Prostate gland (tissue), 2 donors: ENCODE results near the gene LRRC8B. TPM values are rescaled to one million over a fixed set of nuclear protein-coding genes. Genes with fewer than 3 reads are reported as not detected.

Experiments
- DNase-seq: peaks from one replicate; pipeline ENCODE4 v3.0.0-alpha.2; 2019; ENCODE audit warnings: low spot score
- H3K27ac ChIP-seq, 2 donors: fragments of 200-600 bp; sonication (generic); 2 replicates each; pipeline ENCODE4 v1.5.1; 2017 to 2019
- H3K27me3 ChIP-seq: fragments of 200-600 bp; sonication (generic); replicated peaks from 2 replicates; pipeline ENCODE4 v1.5.1; 2019; ENCODE audit not compliant: insufficient read depth
- H3K36me3 ChIP-seq, 2 donors: fragments of 200-600 bp; sonication (generic); 1 replicate in 1 of 2; 2 replicates in 1 of 2; pipeline versions ENCODE4 v1.5.1 to v1.8.1; 2017 to 2019
- H3K4me1 ChIP-seq: fragments of 200-600 bp; sonication (generic); replicated peaks from 2 replicates; pipeline ENCODE4 v1.5.1; 2019
- H3K4me3 ChIP-seq, 2 donors: fragments of 200-600 bp; sonication (generic); 2 replicates each; pipeline ENCODE4 v1.5.1; 2017 to 2019
- H3K9me3 ChIP-seq: fragments of 200-600 bp; sonication (generic); 2 replicates; pipeline ENCODE4 v1.5.1; 2017
- POLR2A ChIP-seq: fragments of 450-650 bp; IDR thresholded peaks from one replicate; pipeline ENCODE4 v1.6.1; 2016; ENCODE audit warnings: antibody characterized with exemption, mild to moderate bottlenecking
- POLR2AphosphoS5 ChIP-seq: sonication (generic); formaldehyde crosslinking; IDR thresholded peaks from one replicate; pipeline ENCODE4 v1.6.1; 2017; ENCODE audit warnings: antibody characterized with exemption
- WGBS: methylation state at CpG from one replicate; pipeline ENCODE4 v1.1.5; 2018; 5-methylcytosine and 5-hydroxymethylcytosine counted together
- intact Hi-C: fragments of 100-400 bp; cut with DNase I; formaldehyde crosslinking; loops from one replicate; pipeline ENCODE4 v1.14.2; 2022
- total RNA-seq, 2 donors: library from RNA; depleted of rRNA; stranded (reverse); fragments of >200 nt; gene quantifications; one replicate each; pipeline ENCODE4 v1.1.0, GENCODE V29; 2016
- TF ChIP-seq, protein P1 (sequence below), 4 experiments: fragments of 200-600 bp in 2 of 4; fragments of 450-650 bp in 2 of 4; sonication (generic) in 2 of 4; IDR thresholded peaks; 1 replicate in 3 of 4; 2 replicates in 1 of 4; pipeline ENCODE4 v1.5.1; 2016 to 2019; ENCODE audit warnings: antibody characterized with exemption in 4 of 4, mild to moderate bottlenecking in 2 of 4, moderate library complexity in 2 of 4

The LRRC8B gene
- total RNA-seq, 2 donors from 2014 or later: 13.9 to 25.6 TPM

DNA sequence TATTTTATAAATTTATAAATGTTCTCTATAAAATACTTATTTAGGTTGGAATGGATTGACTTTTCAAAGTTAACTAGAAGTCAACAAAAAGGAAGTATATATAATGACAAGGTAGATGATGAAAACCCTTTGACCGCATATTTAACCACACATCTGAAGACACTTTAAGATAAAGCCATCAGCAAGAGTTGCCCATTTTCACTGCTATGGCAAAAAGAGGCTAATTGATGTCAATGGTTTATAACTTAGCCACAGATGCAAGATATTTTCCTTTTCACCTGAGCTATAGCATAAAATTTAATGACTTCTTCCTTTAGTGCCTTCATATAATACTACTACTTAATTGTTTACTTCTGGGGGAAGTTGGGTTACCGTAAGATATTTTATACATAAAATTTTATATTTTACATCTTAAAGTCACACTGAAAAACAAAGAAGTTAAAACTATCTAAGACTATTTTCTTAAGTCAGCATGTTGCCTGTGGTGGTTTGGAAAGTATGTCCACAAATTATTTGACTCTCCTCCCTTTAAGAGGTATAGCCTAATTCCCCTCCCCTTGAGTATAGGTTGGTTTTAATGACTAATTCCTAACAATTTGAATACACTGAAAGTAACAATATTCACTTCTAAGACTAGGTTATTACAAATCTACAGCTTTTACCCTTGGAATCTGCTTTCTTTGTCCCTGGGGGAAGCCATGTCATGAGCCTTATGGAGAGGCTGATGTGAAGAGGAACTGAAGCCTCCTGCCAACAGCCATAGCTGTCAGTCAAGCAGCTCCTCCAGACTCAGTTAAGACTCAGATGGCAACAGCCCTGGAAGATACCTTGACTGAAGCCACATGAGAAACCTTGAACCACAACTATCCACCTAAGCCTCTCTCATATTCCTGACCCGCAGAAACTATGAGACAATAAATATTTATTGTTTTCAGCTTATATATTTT is 40.3 kb upstream of the LRRC8B start:
- TF ChIP-seq POLR2A: no peak
- no peak for TF ChIP-seq POLR2AphosphoS5
- TF ChIP-seq, protein P1, sequence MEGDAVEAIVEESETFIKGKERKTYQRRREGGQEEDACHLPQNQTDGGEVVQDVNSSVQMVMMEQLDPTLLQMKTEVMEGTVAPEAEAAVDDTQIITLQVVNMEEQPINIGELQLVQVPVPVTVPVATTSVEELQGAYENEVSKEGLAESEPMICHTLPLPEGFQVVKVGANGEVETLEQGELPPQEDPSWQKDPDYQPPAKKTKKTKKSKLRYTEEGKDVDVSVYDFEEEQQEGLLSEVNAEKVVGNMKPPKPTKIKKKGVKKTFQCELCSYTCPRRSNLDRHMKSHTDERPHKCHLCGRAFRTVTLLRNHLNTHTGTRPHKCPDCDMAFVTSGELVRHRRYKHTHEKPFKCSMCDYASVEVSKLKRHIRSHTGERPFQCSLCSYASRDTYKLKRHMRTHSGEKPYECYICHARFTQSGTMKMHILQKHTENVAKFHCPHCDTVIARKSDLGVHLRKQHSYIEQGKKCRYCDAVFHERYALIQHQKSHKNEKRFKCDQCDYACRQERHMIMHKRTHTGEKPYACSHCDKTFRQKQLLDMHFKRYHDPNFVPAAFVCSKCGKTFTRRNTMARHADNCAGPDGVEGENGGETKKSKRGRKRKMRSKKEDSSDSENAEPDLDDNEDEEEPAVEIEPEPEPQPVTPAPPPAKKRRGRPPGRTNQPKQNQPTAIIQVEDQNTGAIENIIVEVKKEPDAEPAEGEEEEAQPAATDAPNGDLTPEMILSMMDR (IDR thresholded peaks at IDR 0.05): no peak
- H3K4me1 ChIP-seq: no peaks in the 10 kb centered on the region
- DNase-seq: no peak
- no peaks in the 10 kb centered on the region for H3K9me3 ChIP-seq
- H3K36me3 ChIP-seq: no peaks in the 10 kb centered on the region
- 43% methylated on average over 3 of the region's 3 CpGs for WGBS
- H3K4me3 ChIP-seq: no peak overlapping the region
- no peak overlapping the region for H3K27ac ChIP-seq
- no peaks in the 10 kb centered on the region for H3K27me3 ChIP-seq
- intact Hi-C loops: loop anchor here (5.0 kb wide), 1 partner anchor 278 kb away; no protein-coding TSS in a partner anchor

DNA sequence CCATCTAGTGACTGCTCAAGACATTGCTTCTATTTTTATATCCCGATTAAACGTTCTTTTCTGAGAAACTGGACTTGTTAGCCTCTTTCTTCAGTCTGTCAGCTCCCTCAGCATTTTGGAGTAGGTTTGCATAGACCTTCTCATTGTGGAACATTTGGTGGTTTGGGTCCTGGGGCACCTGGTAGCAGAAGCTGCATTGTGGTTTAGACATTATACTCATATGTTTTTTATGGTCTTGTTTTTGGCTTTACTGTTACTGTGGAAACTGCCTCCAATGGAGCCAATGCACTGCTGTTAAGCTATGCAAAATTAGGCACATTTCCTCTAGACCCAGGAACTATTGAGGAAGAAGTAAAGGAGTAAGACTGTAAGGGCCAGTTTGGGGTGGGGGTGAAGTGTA is 36.7 kb upstream of the LRRC8B start:
- no peak for DNase-seq
- no peaks in the 10 kb centered on the region for H3K9me3 ChIP-seq
- H3K27ac ChIP-seq: no peak overlapping the region
- no peaks in the 10 kb centered on the region for H3K27me3 ChIP-seq
- WGBS: 78% methylated on average over 2 of the region's 2 CpGs
- no peaks in the 10 kb centered on the region for H3K36me3 ChIP-seq
- no peak overlapping the region for H3K4me3 ChIP-seq
- intact Hi-C loops: no loop called here
- TF ChIP-seq POLR2AphosphoS5: no peak
- TF ChIP-seq, protein P1 (IDR thresholded peaks at IDR 0.05): no peak
- no peak for TF ChIP-seq POLR2A
- no peaks in the 10 kb centered on the region for H3K4me1 ChIP-seq

DNA sequence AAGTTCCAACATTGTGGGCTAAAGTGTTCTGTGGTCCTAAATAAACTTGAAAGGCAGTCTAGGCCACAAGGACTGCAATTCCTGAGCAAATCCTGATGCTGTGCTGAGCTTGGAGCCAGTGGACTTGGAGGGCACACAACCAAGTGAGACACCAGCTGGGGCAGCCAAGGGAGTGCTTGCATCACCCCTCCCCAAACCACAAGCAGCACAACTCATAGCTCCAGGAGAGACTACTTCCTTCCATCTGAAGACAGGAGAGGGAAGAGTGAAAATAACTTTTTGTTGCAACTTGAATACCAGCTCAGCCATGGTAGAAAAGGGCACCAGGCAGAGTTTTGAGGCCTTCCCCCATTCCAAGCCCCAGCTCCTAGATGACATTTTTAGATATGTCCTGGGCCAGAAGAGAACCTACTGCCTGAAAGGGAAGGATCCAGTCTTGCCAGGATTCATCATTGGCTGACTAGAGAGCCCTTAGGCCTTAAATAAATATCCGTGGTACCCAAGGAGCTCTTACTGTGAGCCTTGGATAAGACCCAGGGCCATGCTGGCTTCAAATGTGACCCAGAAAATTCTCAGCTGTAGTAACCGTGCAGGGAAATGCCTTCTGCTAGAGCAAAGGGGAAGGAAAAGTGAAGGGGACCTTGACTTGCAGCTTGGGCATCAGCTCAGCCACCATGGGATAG is 35.4 kb upstream of the LRRC8B start:
- H3K27me3 ChIP-seq: no peaks in the 10 kb centered on the region
- H3K36me3 ChIP-seq: no peaks in the 10 kb centered on the region
- intact Hi-C loops: no loop called here
- no peak for DNase-seq
- H3K27ac ChIP-seq: no peak overlapping the region
- no peaks in the 10 kb centered on the region for H3K9me3 ChIP-seq
- WGBS: 68% methylated on average over 2 of the region's 2 CpGs
- TF ChIP-seq POLR2A: no peak
- TF ChIP-seq, protein P1 (IDR thresholded peaks at IDR 0.05): no peak
- TF ChIP-seq POLR2AphosphoS5: no peak
- no peaks in the 10 kb centered on the region for H3K4me1 ChIP-seq
- no peak overlapping the region for H3K4me3 ChIP-seq

DNA sequence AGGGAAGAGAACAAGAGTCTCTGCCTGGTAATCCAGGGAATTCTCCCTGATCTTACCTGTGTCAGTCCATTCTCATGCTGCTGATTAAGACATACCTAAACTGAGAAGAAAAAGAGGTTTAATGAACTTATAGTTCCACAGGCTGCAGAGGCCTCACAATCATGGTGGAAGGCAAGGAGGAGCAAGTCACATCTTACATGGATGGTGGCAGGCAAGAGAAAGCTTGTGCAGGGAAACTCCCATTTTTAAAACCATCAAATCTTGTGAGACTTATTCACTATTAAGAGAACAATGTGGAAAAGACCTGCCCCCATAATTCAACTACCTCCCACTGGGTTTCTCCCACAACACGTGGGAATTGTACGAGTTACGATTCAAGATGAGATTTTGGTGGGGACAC is 34.2 kb upstream of the LRRC8B start:
- no peaks in the 10 kb centered on the region for H3K36me3 ChIP-seq
- H3K4me1 ChIP-seq: no peaks in the 10 kb centered on the region
- no peak for DNase-seq
- 63% methylated on average over 3 of the region's 3 CpGs for WGBS
- TF ChIP-seq POLR2AphosphoS5 (no peak), POLR2A (no peak)
- TF ChIP-seq, protein P1 (IDR thresholded peaks at IDR 0.05): no peak
- intact Hi-C loops: no loop called here
- H3K9me3 ChIP-seq: no peaks in the 10 kb centered on the region
- H3K27me3 ChIP-seq: no peaks in the 10 kb centered on the region
- no peak overlapping the region for H3K27ac ChIP-seq
- H3K4me3 ChIP-seq: no peak overlapping the region
